Measurements from ENCODE around the gene LRRTM4. TPM values are rescaled to one million over a fixed set of nuclear protein-coding genes. Genes with fewer than 3 reads are reported as not detected.
"Not testable (repeated sequence)": the region's sequence is repeated elsewhere in the genome, so short reads cannot be mapped to it uniquely, and the experiment has no call there.

Gene LRRTM4
- total RNA-seq, 4 donors from 2014 or later = 0.51 TPM; not detected in 3

DNA sequence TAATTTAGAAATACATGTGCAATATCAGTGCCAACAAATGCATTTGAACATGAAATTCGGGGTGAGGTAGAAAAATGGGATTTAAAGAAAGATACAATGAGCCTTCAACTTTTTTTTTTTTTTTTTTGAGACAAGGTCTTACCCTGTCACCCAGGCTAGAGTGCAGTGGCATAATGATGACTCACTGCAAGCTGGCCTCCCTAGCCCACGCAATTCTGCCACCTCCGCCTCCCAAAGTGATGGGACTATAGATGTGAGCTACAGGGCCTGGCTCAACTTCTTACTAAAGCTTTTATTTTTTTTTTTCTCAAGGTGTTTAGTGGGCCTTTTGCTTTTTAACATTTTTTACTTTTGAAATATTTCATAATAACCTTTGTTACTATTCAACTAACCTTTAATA, 365.6 kb downstream of the LRRTM4 start:
- H3K4me3 ChIP-seq (ENCODE audit: low read depth, poor library complexity, severe bottlenecking) = no peak overlapping the region
- DNase-seq (ENCODE audit: low spot score in 2 of 2) = no peak
- 80 to 88% methylated on average over 3 of the region's 3 CpGs for WGBS, 2 donors
- intact Hi-C loops (cut with DNase I; ENCODE audit: low total_unique reads) = no loop called here
- no peak for TF ChIP-seq POLR2A (IDR thresholded peaks at IDR 0.05)
- TF ChIP-seq, protein P1, sequence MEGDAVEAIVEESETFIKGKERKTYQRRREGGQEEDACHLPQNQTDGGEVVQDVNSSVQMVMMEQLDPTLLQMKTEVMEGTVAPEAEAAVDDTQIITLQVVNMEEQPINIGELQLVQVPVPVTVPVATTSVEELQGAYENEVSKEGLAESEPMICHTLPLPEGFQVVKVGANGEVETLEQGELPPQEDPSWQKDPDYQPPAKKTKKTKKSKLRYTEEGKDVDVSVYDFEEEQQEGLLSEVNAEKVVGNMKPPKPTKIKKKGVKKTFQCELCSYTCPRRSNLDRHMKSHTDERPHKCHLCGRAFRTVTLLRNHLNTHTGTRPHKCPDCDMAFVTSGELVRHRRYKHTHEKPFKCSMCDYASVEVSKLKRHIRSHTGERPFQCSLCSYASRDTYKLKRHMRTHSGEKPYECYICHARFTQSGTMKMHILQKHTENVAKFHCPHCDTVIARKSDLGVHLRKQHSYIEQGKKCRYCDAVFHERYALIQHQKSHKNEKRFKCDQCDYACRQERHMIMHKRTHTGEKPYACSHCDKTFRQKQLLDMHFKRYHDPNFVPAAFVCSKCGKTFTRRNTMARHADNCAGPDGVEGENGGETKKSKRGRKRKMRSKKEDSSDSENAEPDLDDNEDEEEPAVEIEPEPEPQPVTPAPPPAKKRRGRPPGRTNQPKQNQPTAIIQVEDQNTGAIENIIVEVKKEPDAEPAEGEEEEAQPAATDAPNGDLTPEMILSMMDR (IDR thresholded peaks at IDR 0.05) = no peak

DNA sequence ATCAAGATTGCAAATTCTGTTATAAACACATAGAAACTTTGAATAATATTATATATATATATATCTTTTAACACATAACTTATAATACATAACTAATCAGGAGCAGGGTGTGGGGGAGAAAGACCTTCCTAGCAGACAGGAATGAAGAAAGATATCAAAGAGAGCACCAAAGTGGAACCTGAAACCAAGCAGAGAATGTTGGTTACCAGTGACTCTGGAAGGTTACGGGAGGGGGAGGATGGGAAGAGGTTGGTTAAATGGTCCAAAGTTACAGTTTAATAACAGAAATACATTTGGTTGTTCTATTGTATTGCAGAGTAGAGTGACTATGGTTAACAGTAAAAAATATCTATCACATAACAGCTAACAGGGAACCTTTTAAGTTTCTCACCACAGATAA, 366.7 kb downstream of the LRRTM4 start:
- intact Hi-C loops (cut with DNase I; ENCODE audit: low total_unique reads) = no loop called here
- no peak for DNase-seq (ENCODE audit: low spot score in 2 of 2)
- TF ChIP-seq, protein P1 (IDR thresholded peaks at IDR 0.05) = no peak
- no peak for TF ChIP-seq POLR2A (IDR thresholded peaks at IDR 0.05)
- H3K4me3 ChIP-seq (ENCODE audit: low read depth, poor library complexity, severe bottlenecking) = no peak overlapping the region
- WGBS, 2 donors = 92 to 94% methylated on average over 1 of the region's 1 CpG

DNA sequence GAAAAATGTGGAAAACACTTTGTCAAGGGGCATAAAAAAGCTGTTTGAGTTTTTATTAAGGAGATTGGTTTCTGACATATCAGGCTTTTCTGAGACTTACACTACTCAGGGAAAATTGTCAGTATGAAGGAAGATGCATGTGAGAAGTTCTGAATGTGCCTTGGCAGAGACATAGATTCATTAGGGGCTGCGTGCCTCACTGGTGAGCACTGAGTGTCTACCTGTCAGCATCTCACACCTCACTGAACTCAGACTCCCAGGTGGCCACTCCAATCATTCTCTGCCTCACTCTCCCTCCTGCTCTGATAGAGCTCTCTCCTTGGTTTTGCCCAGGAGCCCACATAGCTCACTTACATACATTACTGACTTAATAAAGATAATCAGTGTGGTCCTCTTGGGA, 372.6 kb downstream of the LRRTM4 start:
- WGBS, 2 donors = 88 to 93% methylated on average over 1 of the region's 1 CpG
- no peak for DNase-seq (ENCODE audit: low spot score in 2 of 2)
- no peak overlapping the region for H3K4me3 ChIP-seq (ENCODE audit: low read depth, poor library complexity, severe bottlenecking)
- intact Hi-C loops (cut with DNase I; ENCODE audit: low total_unique reads) = no loop called here
- TF ChIP-seq, protein P1 (IDR thresholded peaks at IDR 0.05) = no peak
- no peak for TF ChIP-seq POLR2A (IDR thresholded peaks at IDR 0.05)

DNA sequence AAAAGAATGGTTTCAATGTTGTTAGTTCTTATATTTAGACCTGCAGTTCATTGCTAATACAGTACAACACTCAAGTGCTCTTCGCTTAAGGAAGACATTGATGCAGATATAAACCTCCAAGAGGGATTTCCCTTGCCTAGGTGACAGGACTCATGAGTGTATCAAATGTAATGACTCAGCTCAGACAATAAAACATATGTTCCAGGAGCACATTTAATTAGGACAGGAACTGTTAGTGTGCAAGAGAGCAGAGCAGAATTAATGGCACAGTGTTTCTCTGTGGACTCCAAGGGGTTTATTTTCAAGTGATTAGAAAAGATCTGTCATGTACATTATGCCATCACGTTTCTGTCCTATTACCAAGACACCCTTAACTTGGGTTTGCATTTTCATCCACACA, 375.0 kb downstream of the LRRTM4 start:
- intact Hi-C loops (cut with DNase I; ENCODE audit: low total_unique reads) = no loop called here
- DNase-seq (ENCODE audit: low spot score in 2 of 2) = no peak
- TF ChIP-seq POLR2A (IDR thresholded peaks at IDR 0.05) = no peak
- TF ChIP-seq, protein P1 (IDR thresholded peaks at IDR 0.05) = no peak
- no peak overlapping the region for H3K4me3 ChIP-seq (ENCODE audit: low read depth, poor library complexity, severe bottlenecking)
- 55 to 57% methylated on average over 2 of the region's 2 CpGs for whole genome bisulfite sequencing, 2 donors

DNA sequence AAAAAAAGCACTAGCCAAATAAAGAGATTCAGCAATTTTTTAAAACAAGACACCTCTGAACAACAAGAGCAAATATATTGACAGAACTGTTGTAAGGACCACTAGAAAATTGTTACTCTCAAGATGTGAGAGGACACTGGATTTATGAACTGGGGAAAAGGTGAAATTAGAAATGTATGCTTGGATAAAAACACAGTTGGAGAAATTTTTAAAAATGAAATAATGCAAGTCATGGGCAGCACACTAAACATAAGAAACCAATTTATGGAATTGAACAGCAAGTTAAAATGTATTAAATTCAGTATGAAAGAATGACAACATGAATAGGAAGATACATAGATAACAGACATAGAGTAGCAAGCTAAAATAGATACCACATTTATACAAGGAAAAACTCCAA, 377.4 kb downstream of the LRRTM4 start:
- no peak for TF ChIP-seq POLR2A (IDR thresholded peaks at IDR 0.05)
- TF ChIP-seq, protein P1 (IDR thresholded peaks at IDR 0.05) = no peak
- intact Hi-C loops (cut with DNase I; ENCODE audit: low total_unique reads) = no loop called here
- no peak for DNase-seq (ENCODE audit: low spot score in 2 of 2)
- no peak overlapping the region for H3K4me3 ChIP-seq (ENCODE audit: low read depth, poor library complexity, severe bottlenecking)

DNA sequence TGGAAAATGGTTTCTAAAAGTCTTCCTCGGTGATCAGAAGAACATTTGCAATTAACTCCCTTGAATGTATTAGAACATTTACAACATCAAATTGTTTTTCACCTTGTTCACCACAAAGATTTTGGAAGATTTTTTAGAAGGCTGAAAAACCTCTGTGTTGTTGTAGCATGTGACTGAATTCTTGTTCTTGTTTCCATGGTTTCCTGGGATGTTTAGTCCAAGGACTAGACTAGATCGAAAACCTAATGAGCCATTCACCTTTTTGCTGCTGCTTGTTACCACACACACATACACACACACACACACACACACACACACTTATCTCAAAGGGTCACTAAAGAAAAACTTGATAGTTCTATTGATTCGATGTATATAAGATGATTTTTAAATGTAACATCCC, 380.0 kb downstream of the LRRTM4 start:
- intact Hi-C loops (cut with DNase I; ENCODE audit: low total_unique reads) = no loop called here
- 84 to 85% methylated on average over 3 of the region's 3 CpGs for WGBS, 2 donors
- no peak overlapping the region for H3K4me3 ChIP-seq (ENCODE audit: low read depth, poor library complexity, severe bottlenecking)
- TF ChIP-seq POLR2A (IDR thresholded peaks at IDR 0.05) = no peak
- TF ChIP-seq, protein P1 (IDR thresholded peaks at IDR 0.05) = no peak
- no peak for DNase-seq (ENCODE audit: low spot score in 2 of 2)

DNA sequence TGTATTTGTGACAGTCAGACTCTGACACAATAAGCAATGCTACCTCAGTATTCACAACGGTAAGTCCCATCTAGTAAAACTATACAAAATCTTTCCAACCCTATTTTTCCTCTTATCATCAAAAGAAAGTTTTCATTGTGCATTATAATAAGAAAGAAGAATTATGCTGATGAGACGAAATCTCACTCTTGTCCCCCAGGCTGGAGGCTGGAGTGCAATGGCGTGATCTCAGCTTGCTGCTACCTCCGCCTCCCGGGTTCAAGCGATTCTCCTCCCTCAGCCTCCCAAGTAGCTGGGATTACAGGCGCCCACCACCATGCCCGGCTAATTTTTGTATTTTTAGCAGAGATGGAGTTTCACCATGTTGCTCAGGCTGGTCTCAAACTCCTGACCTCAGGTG, 393.7 kb downstream of the LRRTM4 start:
- DNase-seq (ENCODE audit: low spot score in 2 of 2); H3K4me3 ChIP-seq (ENCODE audit: low read depth, poor library complexity, severe bottlenecking); intact Hi-C loops (cut with DNase I; ENCODE audit: low total_unique reads): not testable (repeated sequence)
- 87 to 91% methylated on average over 8 of the region's 8 CpGs for whole genome bisulfite sequencing, 2 donors

All from lower leg skin (tissue), 4 donors.